Liver (tissue), 9 donors: ENCODE results near the gene CCN2. TPM values are rescaled to one million over a fixed set of nuclear protein-coding genes. Genes with fewer than 3 reads are reported as not detected.

Experiments
- DNase-seq: peaks from one replicate; pipeline ENCODE4 v3.0.0-alpha.2; 2017; ENCODE audit warnings: low spot score
- H3K27ac ChIP-seq, 2 donors: one replicate each; pipeline ENCODE4 v1.7.0; 2013; ENCODE audit warnings: inconsistent platforms in 2 of 2, low read length in 2 of 2, control low read depth in 1 of 2, low read depth in 1 of 2, mild to moderate bottlenecking in 1 of 2
- H3K27me3 ChIP-seq, 4 donors: one replicate each; pipeline versions ENCODE4 v1.6.1 to v1.7.0; 2013; ENCODE audit warnings: low read length in 3 of 4, inconsistent platforms in 1 of 4, mild to moderate bottlenecking in 1 of 4, moderate library complexity in 1 of 4; ENCODE audit not compliant: control insufficient read depth in 4 of 4, insufficient read depth in 4 of 4
- H3K36me3 ChIP-seq, 4 donors: one replicate each; pipeline versions ENCODE4 v1.6.1 to v1.7.0; 2013; ENCODE audit warnings: low read length in 3 of 4, mild to moderate bottlenecking in 3 of 4, low read depth in 1 of 4, moderate library complexity in 1 of 4; ENCODE audit not compliant: control insufficient read depth in 4 of 4, insufficient read depth in 3 of 4
- H3K4me1 ChIP-seq, 4 donors: one replicate each; pipeline versions ENCODE4 v1.6.1 to v1.7.0; 2013; ENCODE audit warnings: low read length in 3 of 4, mild to moderate bottlenecking in 3 of 4, moderate library complexity in 1 of 4; ENCODE audit not compliant: control insufficient read depth in 4 of 4, insufficient read depth in 4 of 4
- H3K4me3 ChIP-seq, 3 donors: one replicate each; pipeline versions ENCODE4 v1.6.1 to v1.7.0; 2013; ENCODE audit warnings: low read length in 3 of 3, control low read depth in 1 of 3, low read depth in 1 of 3, mild to moderate bottlenecking in 1 of 3
- H3K9ac ChIP-seq, 2 donors: one replicate each; pipeline ENCODE4 v1.7.0; 2013; ENCODE audit warnings: low read length in 2 of 2, mild to moderate bottlenecking in 2 of 2, moderate library complexity in 2 of 2, control low read depth in 1 of 2, low read depth in 1 of 2
- H3K9me3 ChIP-seq, 4 donors: one replicate each; pipeline versions ENCODE4 v1.6.1 to v1.7.0; 2013; ENCODE audit warnings: low read length in 3 of 4; ENCODE audit not compliant: control insufficient read depth in 4 of 4
- EGR1 ChIP-seq, 2 donors: IDR thresholded peaks; 2 replicates each; pipeline ENCODE4 v1.6.1; 2016 to 2018; ENCODE audit warnings: antibody characterized with exemption in 2 of 2, low read depth in 2 of 2
- FOXA1 ChIP-seq: IDR thresholded peaks from 2 replicates; pipeline ENCODE4 v1.6.1; 2016; ENCODE audit warnings: antibody characterized with exemption
- GABPA ChIP-seq, 2 donors: IDR thresholded peaks in 1 of 2; conservative IDR thresholded peaks in 1 of 2; 2 replicates each; pipeline ENCODE4 v1.6.1; 2016; ENCODE audit warnings: antibody characterized with exemption in 2 of 2, mild to moderate bottlenecking in 1 of 2, moderate library complexity in 1 of 2
- HNF4A ChIP-seq, 2 donors: conservative IDR thresholded peaks; 2 replicates each; pipeline ENCODE4 v1.6.1; 2016; ENCODE audit warnings: antibody characterized with exemption in 2 of 2, mild to moderate bottlenecking in 2 of 2
- NR2F2 ChIP-seq: IDR thresholded peaks from 2 replicates; pipeline ENCODE4 v1.6.1; 2016; ENCODE audit warnings: antibody characterized with exemption
- RAD21 ChIP-seq, 2 donors: IDR thresholded peaks; 2 replicates each; pipeline ENCODE4 v1.6.1; 2016; ENCODE audit warnings: antibody characterized with exemption in 2 of 2, mild to moderate bottlenecking in 2 of 2
- SP1 ChIP-seq: IDR thresholded peaks from 2 replicates; pipeline ENCODE4 v1.6.1; 2018; ENCODE audit warnings: antibody characterized with exemption, mild to moderate bottlenecking
- TAF1 ChIP-seq: conservative IDR thresholded peaks from 2 replicates; pipeline ENCODE4 v1.6.1; 2016; ENCODE audit warnings: antibody characterized with exemption, mild to moderate bottlenecking
- YY1 ChIP-seq: IDR thresholded peaks from 2 replicates; pipeline ENCODE4 v1.6.1; 2016; ENCODE audit warnings: antibody characterized with exemption, mild to moderate bottlenecking
- WGBS: extraction: QIAGEN DNeasy Blood & Tissue Kit; methylation state at CpG from one replicate; pipeline ENCODE4 v1.1.7; 2013; 5-methylcytosine and 5-hydroxymethylcytosine counted together
- polyA plus RNA-seq, 2 donors: library from polyadenylated mRNA; stranded (reverse) in 1 of 2; unstranded in 1 of 2; fragments of 200-250 nt in 1 of 2; fragments of >200 nt in 1 of 2; fragmentation: Nextera tagmentation in 1 of 2; extraction: Ambion mirVana in 1 of 2; gene quantifications; one replicate each; pipeline versions ENCODE4 v1.2.1 to v1.2.3, GENCODE V29; 2013 to 2015
- total RNA-seq, 2 donors: library from RNA; depleted of rRNA; stranded (reverse); fragments of >200 nt; gene quantifications; one replicate each; pipeline ENCODE4 v1.2.3, GENCODE V29; 2014
- TF ChIP-seq, protein P1 (sequence below): fragments of 150-350 bp; IDR thresholded peaks from 2 replicates; pipeline ENCODE4 v1.5.1; 2017; ENCODE audit warnings: improper control_type of control experiment, low read depth, low read length; ENCODE audit not compliant: missing input control
- TF ChIP-seq, protein P2 (sequence below): IDR thresholded peaks from 2 replicates; pipeline ENCODE4 v1.6.1; 2016; ENCODE audit warnings: antibody characterized with exemption
- TF ChIP-seq, protein P3 (sequence below): IDR thresholded peaks from 2 replicates; pipeline ENCODE4 v1.6.1; 2016; ENCODE audit warnings: antibody characterized with exemption
- TF ChIP-seq, protein P4 (sequence below): IDR thresholded peaks from 2 replicates; pipeline ENCODE4 v1.6.1; 2016; ENCODE audit warnings: antibody characterized with exemption
- donor health status: healthy.
- donor health status: healthy.
- donor health status: healthy.
- donor health status: healthy.
- donor health status: healthy.

Gene CCN2
- total and polyA plus RNA-seq, 4 donors: 7.3 to 26.9 (median 19.5) TPM

DNA sequence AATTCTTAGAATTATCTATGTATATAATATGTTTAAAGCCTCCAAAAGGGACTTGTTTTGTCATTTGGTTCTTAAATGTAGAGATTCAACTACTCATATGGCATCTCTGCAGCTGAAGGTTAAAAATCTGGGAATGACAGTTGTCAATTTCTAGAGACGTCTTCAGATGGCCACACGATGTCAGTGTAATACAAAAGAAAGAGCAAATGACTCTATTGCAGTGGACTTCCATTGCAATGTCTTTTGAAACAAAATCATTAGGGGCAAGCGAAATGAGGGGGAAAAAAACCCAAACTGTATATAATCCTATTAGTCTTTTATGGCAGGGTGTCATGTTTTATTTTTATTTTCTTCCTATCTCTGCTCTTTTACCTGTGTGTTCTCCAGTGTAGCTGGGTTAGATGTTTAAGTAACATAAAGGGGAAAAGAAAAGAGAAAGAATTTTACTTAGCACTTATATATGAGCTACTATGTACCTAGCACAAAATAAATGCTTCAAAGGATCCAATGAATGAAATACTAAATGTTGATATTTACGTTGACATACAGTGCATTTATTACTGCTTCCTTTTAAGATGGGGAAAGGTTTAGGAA lies 26.2 kb downstream of the CCN2 start:
- TF ChIP-seq RAD21 (IDR thresholded peaks at IDR 0.05) (peak; percentile 86 to 89), SP1 (no peak), HNF4A (conservative IDR thresholded peaks at IDR 0.05) (no peak), YY1 (peak; percentile 9)
- TF ChIP-seq, protein P1, sequence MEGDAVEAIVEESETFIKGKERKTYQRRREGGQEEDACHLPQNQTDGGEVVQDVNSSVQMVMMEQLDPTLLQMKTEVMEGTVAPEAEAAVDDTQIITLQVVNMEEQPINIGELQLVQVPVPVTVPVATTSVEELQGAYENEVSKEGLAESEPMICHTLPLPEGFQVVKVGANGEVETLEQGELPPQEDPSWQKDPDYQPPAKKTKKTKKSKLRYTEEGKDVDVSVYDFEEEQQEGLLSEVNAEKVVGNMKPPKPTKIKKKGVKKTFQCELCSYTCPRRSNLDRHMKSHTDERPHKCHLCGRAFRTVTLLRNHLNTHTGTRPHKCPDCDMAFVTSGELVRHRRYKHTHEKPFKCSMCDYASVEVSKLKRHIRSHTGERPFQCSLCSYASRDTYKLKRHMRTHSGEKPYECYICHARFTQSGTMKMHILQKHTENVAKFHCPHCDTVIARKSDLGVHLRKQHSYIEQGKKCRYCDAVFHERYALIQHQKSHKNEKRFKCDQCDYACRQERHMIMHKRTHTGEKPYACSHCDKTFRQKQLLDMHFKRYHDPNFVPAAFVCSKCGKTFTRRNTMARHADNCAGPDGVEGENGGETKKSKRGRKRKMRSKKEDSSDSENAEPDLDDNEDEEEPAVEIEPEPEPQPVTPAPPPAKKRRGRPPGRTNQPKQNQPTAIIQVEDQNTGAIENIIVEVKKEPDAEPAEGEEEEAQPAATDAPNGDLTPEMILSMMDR: peak; percentile 64
- TF ChIP-seq, protein P2, sequence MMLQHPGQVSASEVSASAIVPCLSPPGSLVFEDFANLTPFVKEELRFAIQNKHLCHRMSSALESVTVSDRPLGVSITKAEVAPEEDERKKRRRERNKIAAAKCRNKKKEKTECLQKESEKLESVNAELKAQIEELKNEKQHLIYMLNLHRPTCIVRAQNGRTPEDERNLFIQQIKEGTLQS: no peak
- no peak for DNase-seq
- Histone ChIP-seq H3K9me3 (peaks cover 0 to 3% (median 0%) of the 10 kb centered on the region in 4 donors), H3K4me3 (no peak overlapping the region), H3K36me3 (no peaks in the 10 kb centered on the region), H3K9ac (no peak overlapping the region), H3K27ac (no peak overlapping the region), H3K4me1 (no peaks in the 10 kb centered on the region), H3K27me3 (no peaks in the 10 kb centered on the region)
- WGBS: 19% methylated on average over 4 of the region's 4 CpGs

DNA sequence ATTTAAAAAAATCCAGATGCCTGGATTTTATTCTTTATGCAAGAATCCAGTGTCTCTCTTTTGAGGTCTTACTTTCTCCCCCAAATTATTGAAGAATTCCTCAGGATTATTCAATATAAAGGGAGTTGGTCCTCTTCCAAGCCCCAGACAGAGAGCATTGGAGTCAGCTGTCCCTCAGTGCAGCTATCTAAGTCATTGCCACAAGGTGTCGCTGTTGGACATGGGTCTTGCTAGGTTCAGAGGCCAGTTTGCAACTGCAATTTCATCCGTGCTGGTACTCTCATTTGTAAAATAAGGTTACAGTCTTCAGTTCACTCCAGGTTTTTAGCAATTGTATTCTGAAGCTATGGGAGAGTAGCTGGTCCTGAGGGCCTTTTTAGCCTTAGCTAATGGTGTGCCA lies 27.8 kb downstream of the CCN2 start:
- 6% methylated on average over 2 of the region's 2 CpGs for WGBS
- Histone ChIP-seq H3K27me3 (no peaks in the 10 kb centered on the region), H3K9me3 (peaks cover 0 to 3% (median 0%) of the 10 kb centered on the region in 4 donors), H3K4me3 (no peak overlapping the region), H3K9ac (no peak overlapping the region), H3K27ac (no peak overlapping the region), H3K4me1 (no peaks in the 10 kb centered on the region), H3K36me3 (no peaks in the 10 kb centered on the region)
- TF ChIP-seq TAF1 (no peak), NR2F2 (no peak), RAD21 (IDR thresholded peaks at IDR 0.05) (peak; percentile 92 to 94), YY1 (no peak), FOXA1 (no peak), SP1 (no peak), EGR1 (IDR thresholded peaks at IDR 0.05; ENCODE audit: low read depth in 2 of 2) (no peak), GABPA (IDR thresholded peaks at IDR 0.05 in 1 of 2, conservative IDR thresholded peaks at IDR 0.05 in 1 of 2) (no peak), HNF4A (conservative IDR thresholded peaks at IDR 0.05) (peak; percentile 15 to 24)
- TF ChIP-seq, protein P1: peak; percentile 80
- TF ChIP-seq, protein P3, sequence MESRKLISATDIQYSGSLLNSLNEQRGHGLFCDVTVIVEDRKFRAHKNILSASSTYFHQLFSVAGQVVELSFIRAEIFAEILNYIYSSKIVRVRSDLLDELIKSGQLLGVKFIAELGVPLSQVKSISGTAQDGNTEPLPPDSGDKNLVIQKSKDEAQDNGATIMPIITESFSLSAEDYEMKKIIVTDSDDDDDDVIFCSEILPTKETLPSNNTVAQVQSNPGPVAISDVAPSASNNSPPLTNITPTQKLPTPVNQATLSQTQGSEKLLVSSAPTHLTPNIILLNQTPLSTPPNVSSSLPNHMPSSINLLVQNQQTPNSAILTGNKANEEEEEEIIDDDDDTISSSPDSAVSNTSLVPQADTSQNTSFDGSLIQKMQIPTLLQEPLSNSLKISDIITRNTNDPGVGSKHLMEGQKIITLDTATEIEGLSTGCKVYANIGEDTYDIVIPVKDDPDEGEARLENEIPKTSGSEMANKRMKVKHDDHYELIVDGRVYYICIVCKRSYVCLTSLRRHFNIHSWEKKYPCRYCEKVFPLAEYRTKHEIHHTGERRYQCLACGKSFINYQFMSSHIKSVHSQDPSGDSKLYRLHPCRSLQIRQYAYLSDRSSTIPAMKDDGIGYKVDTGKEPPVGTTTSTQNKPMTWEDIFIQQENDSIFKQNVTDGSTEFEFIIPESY: no peak
- TF ChIP-seq, protein P4, sequence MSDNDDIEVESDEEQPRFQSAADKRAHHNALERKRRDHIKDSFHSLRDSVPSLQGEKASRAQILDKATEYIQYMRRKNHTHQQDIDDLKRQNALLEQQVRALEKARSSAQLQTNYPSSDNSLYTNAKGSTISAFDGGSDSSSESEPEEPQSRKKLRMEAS: no peak
- DNase-seq: peak; percentile 57
